Vagina (tissue), 2 donors: Measurements from ENCODE around the gene ABLIM1. TPM values are rescaled to one million over a fixed set of nuclear protein-coding genes. Genes with fewer than 3 reads are reported as not detected.
A peak's percentile ranks its signal among the peaks of the same experiment; 100 is the strongest.

Experiments used
- DNase-seq, 2 donors: peaks; one replicate each; pipeline ENCODE4 v3.0.0-alpha.2; 2017; ENCODE audit errors: extremely low spot score in 2 of 2
- H3K27ac ChIP-seq: fragments of 200-600 bp; sonication (generic); one replicate; pipeline ENCODE4 v1.5.1; 2019
- H3K27me3 ChIP-seq: fragments of 200-600 bp; sonication (generic); one replicate; pipeline ENCODE4 v1.5.1; 2019
- H3K36me3 ChIP-seq, 2 donors: fragments of 200-600 bp; sonication (generic); one replicate each; pipeline ENCODE4 v1.5.1; 2017 to 2019
- H3K4me1 ChIP-seq: fragments of 200-600 bp; sonication (generic); one replicate; pipeline ENCODE4 v1.5.1; 2019
- H3K4me3 ChIP-seq, 2 donors: fragments of 200-600 bp; sonication (generic); 1 replicate in 1 of 2; 2 replicates in 1 of 2; pipeline ENCODE4 v1.5.1; 2016 to 2019
- H3K9me3 ChIP-seq: fragments of 200-600 bp; sonication (generic); one replicate; pipeline ENCODE4 v1.5.1; 2019
- POLR2A ChIP-seq, 2 donors: fragments of 450-650 bp; IDR thresholded peaks; one replicate each; pipeline ENCODE4 v1.6.1; 2017; ENCODE audit warnings: antibody characterized with exemption in 2 of 2, mild to moderate bottlenecking in 2 of 2, moderate library complexity in 2 of 2
- POLR2AphosphoS5 ChIP-seq, 2 donors: sonication (generic); formaldehyde crosslinking; IDR thresholded peaks; one replicate each; pipeline ENCODE4 v1.9.0; 2017; ENCODE audit warnings: antibody characterized with exemption in 2 of 2, mild to moderate bottlenecking in 2 of 2, low read depth in 1 of 2; ENCODE audit not compliant: insufficient read depth in 1 of 2
- intact Hi-C: fragments of 100-400 bp; cut with DNase I; formaldehyde crosslinking; loops from one replicate; pipeline ENCODE4 v1.15.1; 2023
- total RNA-seq: library from RNA; depleted of rRNA; stranded (reverse); fragments of >200 nt; gene quantifications from one replicate; pipeline ENCODE4 v1.2.3, GENCODE V29; 2016
- TF ChIP-seq, protein P1 (sequence below), 3 experiments: fragments of 450-650 bp in 2 of 3; fragments of 200-600 bp in 1 of 3; sonication (generic) in 1 of 3; IDR thresholded peaks; one replicate each; pipeline ENCODE4 v1.5.1; 2017 to 2019; ENCODE audit warnings: antibody characterized with exemption in 3 of 3, mild to moderate bottlenecking in 2 of 3, moderate library complexity in 2 of 3

Gene ABLIM1
- total RNA-seq, result 176 TPM

GRCh38 chr10:114658175-114658574 lies at the start of gene ABLIM1:
TSS of gene ABLIM1 (minus strand) at chr10:114658275. CDS start at chr10:114658200, 75 bp downstream.
- Histone ChIP-seq H3K9me3 (no peaks in the 10 kb centered on the region), H3K27ac (no peak within 1 kb of the TSS), H3K36me3 (no peaks in the 10 kb centered on the region), H3K4me3 (no peak within 1 kb of the TSS), H3K27me3 (no peaks in the 10 kb centered on the region), H3K4me1 (no peaks in the 10 kb centered on the region)
- TF ChIP-seq POLR2A (IDR thresholded peaks at IDR 0.05) (no peak), POLR2AphosphoS5 (IDR thresholded peaks at IDR 0.05; ENCODE audit: insufficient read depth in 1 of 2, low read depth in 1 of 2) (no peak)
- TF ChIP-seq, protein P1, sequence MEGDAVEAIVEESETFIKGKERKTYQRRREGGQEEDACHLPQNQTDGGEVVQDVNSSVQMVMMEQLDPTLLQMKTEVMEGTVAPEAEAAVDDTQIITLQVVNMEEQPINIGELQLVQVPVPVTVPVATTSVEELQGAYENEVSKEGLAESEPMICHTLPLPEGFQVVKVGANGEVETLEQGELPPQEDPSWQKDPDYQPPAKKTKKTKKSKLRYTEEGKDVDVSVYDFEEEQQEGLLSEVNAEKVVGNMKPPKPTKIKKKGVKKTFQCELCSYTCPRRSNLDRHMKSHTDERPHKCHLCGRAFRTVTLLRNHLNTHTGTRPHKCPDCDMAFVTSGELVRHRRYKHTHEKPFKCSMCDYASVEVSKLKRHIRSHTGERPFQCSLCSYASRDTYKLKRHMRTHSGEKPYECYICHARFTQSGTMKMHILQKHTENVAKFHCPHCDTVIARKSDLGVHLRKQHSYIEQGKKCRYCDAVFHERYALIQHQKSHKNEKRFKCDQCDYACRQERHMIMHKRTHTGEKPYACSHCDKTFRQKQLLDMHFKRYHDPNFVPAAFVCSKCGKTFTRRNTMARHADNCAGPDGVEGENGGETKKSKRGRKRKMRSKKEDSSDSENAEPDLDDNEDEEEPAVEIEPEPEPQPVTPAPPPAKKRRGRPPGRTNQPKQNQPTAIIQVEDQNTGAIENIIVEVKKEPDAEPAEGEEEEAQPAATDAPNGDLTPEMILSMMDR (IDR thresholded peaks at IDR 0.05), result no peak
- intact Hi-C loops, result no loop called here
- DNase-seq, result no peak

GRCh38 chr10:114706458-114707055 lies 48.5 kb upstream of the ABLIM1 start:
- DNase-seq, result no peak
- TF ChIP-seq POLR2AphosphoS5 (IDR thresholded peaks at IDR 0.05; ENCODE audit: insufficient read depth in 1 of 2, low read depth in 1 of 2) (peak in 1 of 2 donors; percentile 29), POLR2A (IDR thresholded peaks at IDR 0.05) (no peak)
- H3K36me3 ChIP-seq, result no peaks in the 10 kb centered on the region
- H3K4me1 ChIP-seq, result peaks cover 6% of the 10 kb centered on the region
- intact Hi-C loops, result no loop called here
- no peaks in the 10 kb centered on the region for H3K9me3 ChIP-seq
- no peaks in the 10 kb centered on the region for H3K27me3 ChIP-seq
- no peak overlapping the region for H3K27ac ChIP-seq
- no peak overlapping the region for H3K4me3 ChIP-seq

GRCh38 chr10:114704679-114705078 lies 46.6 kb upstream of the ABLIM1 start:
- peaks cover 6% of the 10 kb centered on the region for H3K4me1 ChIP-seq
- intact Hi-C loops, result loop anchor here (5.0 kb wide), 1 partner anchor 152 kb away; no protein-coding TSS in a partner anchor
- no peak for DNase-seq
- TF ChIP-seq POLR2AphosphoS5 (IDR thresholded peaks at IDR 0.05; ENCODE audit: insufficient read depth in 1 of 2, low read depth in 1 of 2), result no peak
- TF ChIP-seq POLR2A (IDR thresholded peaks at IDR 0.05), result no peak
- TF ChIP-seq, protein P1 (IDR thresholded peaks at IDR 0.05), result no peak
- no peaks in the 10 kb centered on the region for H3K9me3 ChIP-seq
- no peak overlapping the region for H3K27ac ChIP-seq
- H3K4me3 ChIP-seq, result no peak overlapping the region
- H3K27me3 ChIP-seq, result no peaks in the 10 kb centered on the region
- H3K36me3 ChIP-seq, result no peaks in the 10 kb centered on the region

DNA sequence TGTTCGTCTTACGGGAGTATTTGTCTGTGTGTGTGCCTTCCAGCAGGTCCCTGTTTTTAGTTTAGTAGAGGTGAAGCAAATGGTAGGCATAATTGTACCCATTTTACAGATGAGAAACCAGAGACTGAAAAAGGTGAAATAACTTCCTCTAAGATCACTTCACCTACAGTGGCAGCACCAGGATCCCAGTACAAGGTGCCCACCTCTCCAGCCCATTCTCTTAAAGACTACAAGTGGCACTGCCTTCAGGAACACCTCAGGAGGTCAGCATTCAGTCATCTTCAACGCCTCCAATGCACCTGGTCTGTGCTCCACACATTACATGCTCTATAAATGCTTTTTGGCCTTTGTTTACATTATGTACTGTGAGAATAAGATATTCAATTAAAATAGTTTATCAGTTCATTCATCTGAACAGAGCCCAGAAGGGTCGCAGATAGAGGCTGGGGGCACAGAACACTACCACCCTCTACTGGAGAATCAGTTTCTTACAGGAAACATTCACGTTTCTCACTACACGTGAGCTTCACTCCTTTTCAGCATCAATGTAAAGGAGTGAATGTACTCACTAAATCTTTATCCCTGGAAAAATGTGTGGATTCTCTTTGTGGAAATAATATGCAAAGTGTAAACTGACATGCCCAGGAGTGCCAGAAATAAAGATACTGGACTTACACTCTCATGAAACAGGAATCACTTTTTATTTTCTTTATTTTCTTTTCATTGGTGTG lies 45.5 kb upstream of the ABLIM1 start:
- peak in 1 of 2 donors; percentile 18 for TF ChIP-seq POLR2AphosphoS5 (IDR thresholded peaks at IDR 0.05; ENCODE audit: insufficient read depth in 1 of 2, low read depth in 1 of 2)
- TF ChIP-seq, protein P1 (IDR thresholded peaks at IDR 0.05), result peak in 2 of 3 experiments; percentile 44 to 47
- no peak for TF ChIP-seq POLR2A (IDR thresholded peaks at IDR 0.05)
- no peak overlapping the region for H3K4me3 ChIP-seq
- H3K36me3 ChIP-seq, result no peaks in the 10 kb centered on the region
- intact Hi-C loops, result loop anchor here (5.0 kb wide), 1 partner anchor 151 kb away; no protein-coding TSS in a partner anchor
- DNase-seq, result no peak
- no peaks in the 10 kb centered on the region for H3K27me3 ChIP-seq
- H3K27ac ChIP-seq, result no peak overlapping the region
- H3K4me1 ChIP-seq, result peaks cover 6% of the 10 kb centered on the region
- no peaks in the 10 kb centered on the region for H3K9me3 ChIP-seq

DNA sequence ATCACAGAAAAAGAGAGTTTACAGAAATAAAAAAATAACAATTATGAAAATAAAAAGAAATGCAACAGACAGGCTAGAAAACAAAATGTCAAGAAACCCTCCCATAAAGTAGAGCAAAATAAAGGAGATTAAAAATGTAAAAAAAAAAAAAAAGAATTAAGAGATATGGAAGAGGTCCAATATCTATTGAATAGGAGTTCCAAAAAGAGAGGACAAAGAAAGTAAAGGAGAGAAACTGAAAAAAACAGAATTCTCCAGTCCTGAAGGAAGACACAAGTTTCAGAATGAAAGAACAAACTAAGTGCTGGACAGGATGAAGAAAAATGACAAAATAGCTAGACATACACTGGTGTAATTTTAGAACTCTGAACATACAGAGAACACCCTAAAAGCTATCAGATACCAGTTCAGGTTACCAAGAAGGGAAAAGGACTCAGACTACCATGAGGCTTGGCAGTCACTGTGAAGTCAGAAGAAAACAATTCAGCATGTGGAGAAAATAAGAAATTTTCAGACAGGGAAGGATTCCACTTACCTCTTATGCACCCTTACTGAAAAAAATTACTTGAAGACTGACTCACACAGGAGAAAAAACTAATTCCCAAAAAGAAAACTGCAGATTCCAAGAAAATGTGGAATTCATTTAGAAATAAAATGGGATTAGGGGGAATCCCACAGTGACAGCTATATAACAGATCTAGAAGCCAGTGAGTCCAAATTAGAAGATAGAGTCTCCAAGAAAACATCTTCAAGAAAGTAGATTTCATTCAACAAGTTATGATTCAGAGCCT lies 40.4 kb upstream of the ABLIM1 start:
- Histone ChIP-seq H3K27me3 (no peaks in the 10 kb centered on the region), H3K27ac (no peak overlapping the region)
- intact Hi-C loops, result no loop called here

More for the DNA sequence above, 40.4 kb upstream of the ABLIM1 start:
- Histone ChIP-seq H3K4me1 (peaks cover 5% of the 10 kb centered on the region), H3K4me3 (no peak overlapping the region), H3K9me3 (no peaks in the 10 kb centered on the region), H3K36me3 (no peaks in the 10 kb centered on the region)
- DNase-seq, result no peak
- TF ChIP-seq, protein P1 (IDR thresholded peaks at IDR 0.05), result no peak
- TF ChIP-seq POLR2A (IDR thresholded peaks at IDR 0.05) (no peak), POLR2AphosphoS5 (IDR thresholded peaks at IDR 0.05; ENCODE audit: insufficient read depth in 1 of 2, low read depth in 1 of 2) (no peak)
